Measurements from ENCODE around the gene TSPAN9. TPM values are rescaled to one million over a fixed set of nuclear protein-coding genes. Genes with fewer than 3 reads are reported as not detected.

TSPAN9 gene
- total and polyA plus RNA-seq, 2 of the 4 experiments (the other 2 are of a cell fraction) = 17.7 to 39.1 TPM

- ChIA-PET CTCF (no interaction called here), POLR2A (ENCODE audit: unreplicated experiment) (no interaction called here)
- no peaks in the 10 kb centered on the region for H3K9me1 ChIP-seq (ENCODE audit: insufficient read depth, low read length)
- H2AFZ ChIP-seq (replicated peaks; ENCODE audit: low read length, poor library complexity) = no peak overlapping the region
- H2BK20ac ChIP-seq (ENCODE audit: low read depth, low read length) = no peak overlapping the region
- H4K20me1 ChIP-seq (ENCODE audit: insufficient read depth, low read length) = no peaks in the 10 kb centered on the region
- no TSS peak for BruUV-seq (replicated peaks)
- in situ Hi-C loops (cut with MboI; ENCODE audit: low sequenced_read_pairs) (no loop called here), intact Hi-C loops (cut with micrococcal nuclease) (no loop called here), dilution Hi-C loops (cut with HindIII; ENCODE audit: low sequenced_read_pairs, unreplicated experiment) (no loop called here)
- no peak overlapping the region for H2BK5ac ChIP-seq (ENCODE audit: low read depth, low read length, poor library complexity, severe bottlenecking)
- peaks cover 62% of the 10 kb centered on the region for H3K27me3 ChIP-seq (ENCODE audit: control insufficient read depth, insufficient read depth, low read length)
- H3K4me2 ChIP-seq (ENCODE audit: low read depth, low read length) = no peak overlapping the region
- H3K27ac ChIP-seq (ENCODE audit: insufficient read depth, low read length) = no peak overlapping the region
- no peak for DNase-seq
- H2AK9ac ChIP-seq (replicated peaks; ENCODE audit: low read depth, low read length, poor library complexity) = no peak overlapping the region
- TF ChIP-seq MAZ (IDR thresholded peaks at IDR 0.05; ENCODE audit: borderline replicate concordance, low read depth, low read length) = no peak
- TF ChIP-seq RCOR1 (IDR thresholded peaks at IDR 0.05; ENCODE audit: insufficient replicate concordance, low read length) = no peak
- no peaks in the 10 kb centered on the region for H3K79me1 ChIP-seq (ENCODE audit: low read depth in 1 of 2, low read length in 2 of 2)
- H3K4me1 ChIP-seq (ENCODE audit: control insufficient read depth, insufficient read depth, low read length) = no peaks in the 10 kb centered on the region
- no peak overlapping the region for H2AK5ac ChIP-seq (ENCODE audit: low read depth, low read length)
- no peak overlapping the region for H3K4me3 ChIP-seq (ENCODE audit: insufficient read depth, low read depth, low read length)
- H2BK120ac ChIP-seq (ENCODE audit: low read depth, low read length) = no peak overlapping the region
- no peaks in the 10 kb centered on the region for H3K9me3 ChIP-seq (ENCODE audit: control insufficient read depth, insufficient read depth, low read length)
- no peak overlapping the region for H3K23ac ChIP-seq (ENCODE audit: low read depth, low read length)
- no peak overlapping the region for H4K5ac ChIP-seq (ENCODE audit: low read depth, low read length)
- no peak overlapping the region for H4K8ac ChIP-seq (ENCODE audit: low read depth in 2 of 2, low read length in 2 of 2)
- H3K36me3 ChIP-seq (ENCODE audit: control insufficient read depth, insufficient read depth, low read length) = no peaks in the 10 kb centered on the region
- H2BK15ac ChIP-seq (ENCODE audit: low read depth, low read length) = no peak overlapping the region
- no peak overlapping the region for H4K91ac ChIP-seq (ENCODE audit: insufficient read depth, low read depth, low read length)
- no peak overlapping the region for H3K56ac ChIP-seq (ENCODE audit: extremely low read depth, insufficient read depth, low read length)
- H3K18ac ChIP-seq (ENCODE audit: low read depth, low read length) = no peak overlapping the region
- no peak for ATAC-seq (ENCODE audit: low read depth)
- H3K14ac ChIP-seq (replicated peaks; ENCODE audit: low read depth, low read length) = no peak overlapping the region
- no peak overlapping the region for H3K4ac ChIP-seq (ENCODE audit: low read depth, low read length)
- H3K9ac ChIP-seq (ENCODE audit: low read depth, low read length) = no peak overlapping the region
These were observed 248.6 kb downstream of the TSPAN9 start for GRCh38 chr12:3325736-3326135.
